ENCODE data around the gene MC5R.

The MC5R gene

DNA sequence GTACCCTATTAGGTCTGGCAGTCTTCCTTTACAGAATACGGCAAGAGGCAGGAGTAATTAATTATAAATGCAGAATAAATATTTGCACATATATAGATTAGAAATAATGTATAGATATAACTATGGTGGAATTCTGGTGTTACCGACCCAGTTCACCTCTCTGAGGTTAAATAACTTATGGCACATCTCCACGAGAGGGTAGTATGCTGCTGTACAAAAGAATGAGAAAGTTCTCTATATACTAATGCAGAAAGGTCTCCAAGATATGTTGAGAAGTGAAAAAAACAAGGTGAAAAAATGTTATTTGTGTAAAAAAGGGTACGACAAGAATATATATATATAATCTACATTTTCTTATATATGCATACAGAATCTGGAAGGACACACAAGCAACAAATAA is 50.6 kb downstream of the MC5R start:
- no peak overlapping the region for H3K4me3 ChIP-seq (ENCODE audit: low read length, poor library complexity, severe bottlenecking)
- no peaks in the 10 kb centered on the region for H3K36me3 ChIP-seq (ENCODE audit: insufficient read depth, low read length)
- no peaks in the 10 kb centered on the region for H4K20me1 ChIP-seq (ENCODE audit: insufficient read depth, low read length, poor library complexity, severe bottlenecking)
- no peak overlapping the region for H3K4me2 ChIP-seq (ENCODE audit: low read depth, low read length, poor library complexity, severe bottlenecking)
- no peaks in the 10 kb centered on the region for H3K27me3 ChIP-seq (ENCODE audit: insufficient read depth, low read length, poor library complexity, severe bottlenecking)
- H3K4me1 ChIP-seq (ENCODE audit: insufficient read depth, low read length, poor library complexity, severe bottlenecking), result no peaks in the 10 kb centered on the region
- TF ChIP-seq CTCF (conservative IDR thresholded peaks at IDR 0.05; ENCODE audit: low read length) (no peak), EZH2phosphoT487 (IDR thresholded peaks at IDR 0.05; ENCODE audit: borderline replicate concordance) (no peak)
- no peak overlapping the region for H3K9ac ChIP-seq (ENCODE audit: low read depth, low read length, poor library complexity, severe bottlenecking)
- no peaks in the 10 kb centered on the region for H3K9me2 ChIP-seq (replicated peaks; ENCODE audit: low read depth, low read length)
- no peaks in the 10 kb centered on the region for H3K9me3 ChIP-seq (ENCODE audit: insufficient read depth, low read depth, low read length)
- H3K79me2 ChIP-seq (ENCODE audit: insufficient read depth, low read length), result no peaks in the 10 kb centered on the region
- no peak overlapping the region for H2AFZ ChIP-seq (ENCODE audit: low read length)
- no peaks in the 10 kb centered on the region for H3F3A ChIP-seq (ENCODE audit: low read depth)
